22Rv1 (cell line): ENCODE data around the gene ERFE.

ENCODE experiments used
- H3K27ac ChIP-seq: fragments of 450-650 bp; 2 replicates; pipeline ENCODE4 v1.5.1; 2017
- ZFX ChIP-seq: fragments of 450-650 bp; IDR thresholded peaks from 2 replicates; pipeline ENCODE4 v1.6.1; 2017; ENCODE audit warnings: antibody characterized with exemption, borderline replicate concordance
- TF ChIP-seq, protein P1 (sequence below): fragments of 450-650 bp; IDR thresholded peaks from 2 replicates; pipeline ENCODE4 v1.5.1; 2017; ENCODE audit warnings: mild to moderate bottlenecking

ERFE gene

DNA sequence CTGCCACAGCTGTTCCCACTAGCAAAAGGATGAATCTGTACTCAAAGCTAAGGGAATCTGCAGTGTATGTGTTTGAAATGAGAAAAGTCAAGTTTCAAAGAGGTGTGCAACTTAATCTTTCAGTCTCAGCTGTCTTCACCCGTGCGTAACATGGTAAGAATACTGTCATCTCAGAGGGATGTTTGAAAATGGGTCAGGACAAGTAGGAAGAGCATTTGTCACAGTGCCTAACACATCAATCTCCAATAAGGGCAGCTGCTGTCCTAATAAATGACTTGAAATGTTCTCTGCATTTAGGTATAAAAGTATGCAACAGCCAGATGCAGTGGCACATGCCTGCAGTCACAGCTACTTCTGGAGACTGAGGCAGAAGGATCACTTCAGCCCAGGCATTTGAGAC, 31.7 kb downstream of the ERFE start:
- TF ChIP-seq, protein P1, sequence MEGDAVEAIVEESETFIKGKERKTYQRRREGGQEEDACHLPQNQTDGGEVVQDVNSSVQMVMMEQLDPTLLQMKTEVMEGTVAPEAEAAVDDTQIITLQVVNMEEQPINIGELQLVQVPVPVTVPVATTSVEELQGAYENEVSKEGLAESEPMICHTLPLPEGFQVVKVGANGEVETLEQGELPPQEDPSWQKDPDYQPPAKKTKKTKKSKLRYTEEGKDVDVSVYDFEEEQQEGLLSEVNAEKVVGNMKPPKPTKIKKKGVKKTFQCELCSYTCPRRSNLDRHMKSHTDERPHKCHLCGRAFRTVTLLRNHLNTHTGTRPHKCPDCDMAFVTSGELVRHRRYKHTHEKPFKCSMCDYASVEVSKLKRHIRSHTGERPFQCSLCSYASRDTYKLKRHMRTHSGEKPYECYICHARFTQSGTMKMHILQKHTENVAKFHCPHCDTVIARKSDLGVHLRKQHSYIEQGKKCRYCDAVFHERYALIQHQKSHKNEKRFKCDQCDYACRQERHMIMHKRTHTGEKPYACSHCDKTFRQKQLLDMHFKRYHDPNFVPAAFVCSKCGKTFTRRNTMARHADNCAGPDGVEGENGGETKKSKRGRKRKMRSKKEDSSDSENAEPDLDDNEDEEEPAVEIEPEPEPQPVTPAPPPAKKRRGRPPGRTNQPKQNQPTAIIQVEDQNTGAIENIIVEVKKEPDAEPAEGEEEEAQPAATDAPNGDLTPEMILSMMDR = no peak
- TF ChIP-seq ZFX = no peak
- H3K27ac ChIP-seq = no peak overlapping the region

DNA sequence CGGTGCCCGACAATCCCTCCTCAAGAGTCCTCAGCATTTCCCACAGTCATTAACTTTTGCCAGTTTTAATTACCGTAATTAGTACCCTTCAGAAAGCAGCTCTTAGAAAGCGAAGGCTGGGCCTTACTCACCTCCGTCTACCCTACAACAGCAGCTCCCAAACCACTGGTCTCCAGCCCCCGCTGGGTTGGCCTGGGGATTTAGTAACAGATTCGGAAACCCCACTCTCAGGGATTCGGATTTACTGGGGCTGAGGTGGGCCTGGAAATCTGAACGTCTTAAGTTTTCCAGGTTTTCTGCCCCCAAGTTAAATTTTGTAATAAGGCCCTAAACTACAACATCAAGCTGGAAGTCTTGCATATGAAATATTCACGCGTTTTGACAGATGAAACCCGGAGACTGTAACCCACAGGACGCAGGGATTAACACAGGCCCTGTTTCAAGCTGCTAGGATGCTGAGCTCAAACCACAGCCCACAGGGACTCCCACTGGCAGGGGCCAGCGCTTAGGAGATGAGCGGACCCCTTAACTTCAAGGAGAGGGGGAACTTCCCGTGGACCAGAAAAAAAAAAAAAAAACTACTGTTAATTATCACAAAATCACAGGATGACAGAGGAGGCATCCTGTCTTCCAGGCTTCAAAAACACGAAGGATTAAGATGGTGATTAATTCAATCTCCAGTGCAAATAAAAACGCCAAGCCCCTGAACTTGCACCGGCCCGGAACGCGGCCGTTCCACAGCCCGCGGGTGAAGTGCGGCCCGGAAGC, 43.7 kb downstream of the ERFE start:
- H3K27ac ChIP-seq = peak overlapping the region; percentile 81
- TF ChIP-seq, protein P1 = no peak
- TF ChIP-seq ZFX = no peak

DNA sequence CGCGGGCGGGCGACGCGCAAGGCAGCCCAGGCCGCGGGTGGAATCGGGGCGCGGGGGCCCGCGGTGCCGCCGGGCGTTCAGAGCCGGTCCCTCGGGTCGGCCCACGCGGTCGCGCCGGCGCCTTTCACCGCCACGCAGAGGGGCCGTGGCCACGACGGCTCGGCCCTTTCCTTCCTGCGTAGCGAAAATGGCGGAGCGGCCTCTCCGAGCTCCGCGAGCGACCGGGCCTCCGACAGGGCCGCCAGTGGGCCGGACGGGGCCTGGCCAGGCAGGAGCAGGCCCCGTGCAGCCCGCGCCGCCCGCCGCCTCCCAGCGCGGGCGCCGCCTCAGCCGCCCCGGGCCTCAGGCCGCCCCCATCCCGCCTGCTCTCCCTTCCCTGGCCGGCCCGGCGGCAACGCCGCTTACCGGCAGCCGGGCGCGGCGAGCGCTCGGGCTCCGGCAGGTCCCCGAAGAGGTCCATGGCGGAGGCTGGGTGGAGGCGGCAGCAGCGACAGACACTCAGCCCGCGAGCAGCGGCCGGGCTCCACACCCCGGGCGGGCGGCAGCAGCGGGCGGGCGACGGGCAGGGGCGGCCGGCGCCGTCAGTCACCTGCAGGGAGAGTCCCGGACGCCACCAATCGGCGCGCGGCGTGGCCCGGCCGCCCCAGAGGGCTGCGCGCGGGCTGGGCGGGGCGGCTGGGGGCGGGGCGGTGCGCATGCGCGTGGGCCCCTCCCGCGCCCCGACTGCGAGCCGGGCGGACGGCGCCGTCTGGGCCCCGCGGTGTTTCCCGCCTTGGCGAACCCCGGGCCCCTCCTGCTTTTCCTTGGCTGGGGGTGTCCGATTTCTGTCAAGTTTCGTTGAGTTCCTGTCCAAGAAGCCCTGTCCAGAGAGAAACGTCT, 44.6 kb downstream of the ERFE start, which contains the start of gene ILKAP:
Gene ILKAP, minus strand, starts transcription at position 602 of the 879 bp plus-strand sequence. Its CDS starts 142 bp downstream, at position 460.
- TF ChIP-seq ZFX = no peak
- TF ChIP-seq, protein P1 = no peak
- H3K27ac ChIP-seq = peak within 1 kb of the TSS; percentile 81

DNA sequence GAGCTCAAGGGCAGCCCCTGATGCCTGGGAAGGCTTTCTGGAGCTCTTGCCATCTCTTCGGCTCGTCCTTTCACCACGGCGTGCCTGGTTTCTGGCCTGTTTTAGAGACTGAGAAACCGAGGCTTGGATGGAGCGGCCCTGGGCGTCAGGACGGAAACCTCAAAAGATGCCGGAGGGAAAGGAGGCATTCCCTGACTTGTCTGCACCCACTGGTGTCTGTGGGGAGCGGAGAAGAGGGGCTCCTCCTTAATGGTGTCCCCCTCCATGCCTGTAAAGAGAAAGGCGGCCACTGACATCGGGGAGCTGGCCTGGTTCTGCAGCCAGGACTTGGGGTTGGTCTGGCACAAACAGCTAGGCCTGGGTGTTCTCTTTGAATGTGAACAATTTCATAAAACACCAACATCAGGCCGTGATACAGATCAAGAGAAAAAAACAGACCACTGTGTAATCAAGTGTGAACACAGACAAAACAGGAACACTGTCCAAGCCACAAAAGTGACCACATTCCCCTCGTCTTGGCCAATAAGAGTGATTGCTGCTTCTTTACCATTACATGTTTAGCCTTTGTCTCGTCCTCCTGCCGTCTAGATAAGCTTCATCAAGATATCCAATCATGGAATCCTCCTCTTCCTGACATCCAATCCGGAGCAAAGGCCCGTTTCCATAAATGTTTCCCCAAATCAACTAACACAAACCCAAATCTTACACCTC, 45.4 kb downstream of the ERFE start:
- no peak for TF ChIP-seq ZFX
- TF ChIP-seq, protein P1 = no peak
- H3K27ac ChIP-seq = peak overlapping the region; percentile 81

DNA sequence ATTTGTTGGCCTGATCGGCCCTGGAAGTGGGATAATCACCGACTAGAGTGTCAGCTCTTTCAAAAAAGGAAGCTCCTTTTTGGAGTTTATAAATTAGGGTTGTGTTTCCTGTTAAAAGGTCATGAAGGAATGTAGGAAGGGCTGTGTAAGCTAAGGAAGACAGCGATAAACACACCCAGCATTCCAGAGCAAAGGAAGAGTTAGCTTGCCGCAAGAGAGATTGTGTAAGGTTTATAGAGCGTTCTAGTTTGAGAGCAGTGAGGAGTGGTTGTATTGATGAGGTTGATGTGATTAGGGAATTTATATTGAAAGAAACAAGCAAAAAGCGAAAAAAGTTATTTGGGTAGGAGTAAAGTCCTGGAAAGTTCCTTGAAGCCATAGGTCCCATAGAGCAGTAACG, 48.2 kb downstream of the ERFE start:
- no peak for TF ChIP-seq ZFX
- TF ChIP-seq, protein P1 = no peak
- H3K27ac ChIP-seq = no peak overlapping the region

DNA sequence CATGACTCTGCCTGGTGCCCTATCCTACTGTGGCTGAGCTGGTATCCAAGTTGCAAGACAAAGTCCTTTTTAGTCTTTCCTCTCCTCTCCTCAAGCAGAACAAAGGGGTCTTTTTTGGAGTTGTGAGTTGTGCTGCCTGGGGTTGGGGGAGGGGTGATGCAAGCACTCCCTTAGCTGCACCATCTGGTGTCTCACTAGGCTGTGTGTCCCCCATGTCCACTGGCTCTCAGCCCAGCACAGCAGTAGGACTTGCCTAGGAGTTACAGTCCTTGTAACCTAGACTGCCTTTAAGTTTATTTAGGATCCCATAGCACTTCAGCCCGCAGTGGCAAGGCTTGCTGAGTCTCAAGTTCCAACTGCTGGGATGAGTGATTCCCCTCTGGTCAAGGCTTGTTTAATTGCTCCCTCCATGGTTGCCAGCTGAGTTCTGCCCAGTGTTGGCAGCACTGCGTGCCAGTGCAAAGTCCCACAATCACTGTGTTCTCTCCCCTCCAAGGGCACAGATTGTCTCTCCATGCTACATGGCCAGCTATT, 57.9 kb downstream of the ERFE start:
- H3K27ac ChIP-seq = no peak overlapping the region
- no peak for TF ChIP-seq ZFX
- TF ChIP-seq, protein P1 = no peak
